Osteocyte (in vitro differentiated cells): ENCODE results near the gene SELENOM. TPM values are rescaled to one million over a fixed set of nuclear protein-coding genes. Genes with fewer than 3 reads are reported as not detected.

ENCODE experiments used
- DNase-seq: peaks from one replicate; pipeline ENCODE4 v3.0.0; 2021; ENCODE audit warnings: mixed read lengths; ENCODE audit not compliant: unreplicated experiment; ENCODE audit errors: extremely low spot score
- H3K27ac Mint-ChIP-seq: one replicate; pipeline ENCODE4 v1.8.0; 2021; ENCODE audit warnings: mild to moderate bottlenecking, mixed read lengths; ENCODE audit not compliant: unreplicated experiment
- H3K27me3 Mint-ChIP-seq: one replicate; pipeline ENCODE4 v1.8.0; 2021; ENCODE audit warnings: mixed read lengths; ENCODE audit not compliant: unreplicated experiment
- H3K36me3 Mint-ChIP-seq: one replicate; pipeline ENCODE4 v1.8.0; 2021; ENCODE audit warnings: mixed read lengths; ENCODE audit not compliant: unreplicated experiment
- H3K4me1 Mint-ChIP-seq: one replicate; pipeline ENCODE4 v1.8.0; 2021; ENCODE audit warnings: mixed read lengths; ENCODE audit not compliant: unreplicated experiment
- H3K4me3 Mint-ChIP-seq: one replicate; pipeline ENCODE4 v1.8.0; 2021; ENCODE audit warnings: mild to moderate bottlenecking, moderate library complexity, mixed read lengths; ENCODE audit not compliant: unreplicated experiment
- H3K9me3 Mint-ChIP-seq: one replicate; pipeline ENCODE4 v1.8.0; 2021; ENCODE audit warnings: mixed read lengths; ENCODE audit not compliant: unreplicated experiment
- CTCF ChIP-seq: fragments of 200-600 bp; sonication (generic); IDR thresholded peaks from 2 replicates; pipeline ENCODE4 v1.5.0; 2021; ENCODE audit warnings: antibody characterized with exemption, mild to moderate bottlenecking, moderate library complexity
- total RNA-seq: library from RNA; stranded (reverse); gene quantifications from 2 replicates; pipeline ENCODE4 v1.2.1, GENCODE V29; 2021

SELENOM gene
- total RNA-seq, 1 donor from 2014 or later = 186 TPM

DNA sequence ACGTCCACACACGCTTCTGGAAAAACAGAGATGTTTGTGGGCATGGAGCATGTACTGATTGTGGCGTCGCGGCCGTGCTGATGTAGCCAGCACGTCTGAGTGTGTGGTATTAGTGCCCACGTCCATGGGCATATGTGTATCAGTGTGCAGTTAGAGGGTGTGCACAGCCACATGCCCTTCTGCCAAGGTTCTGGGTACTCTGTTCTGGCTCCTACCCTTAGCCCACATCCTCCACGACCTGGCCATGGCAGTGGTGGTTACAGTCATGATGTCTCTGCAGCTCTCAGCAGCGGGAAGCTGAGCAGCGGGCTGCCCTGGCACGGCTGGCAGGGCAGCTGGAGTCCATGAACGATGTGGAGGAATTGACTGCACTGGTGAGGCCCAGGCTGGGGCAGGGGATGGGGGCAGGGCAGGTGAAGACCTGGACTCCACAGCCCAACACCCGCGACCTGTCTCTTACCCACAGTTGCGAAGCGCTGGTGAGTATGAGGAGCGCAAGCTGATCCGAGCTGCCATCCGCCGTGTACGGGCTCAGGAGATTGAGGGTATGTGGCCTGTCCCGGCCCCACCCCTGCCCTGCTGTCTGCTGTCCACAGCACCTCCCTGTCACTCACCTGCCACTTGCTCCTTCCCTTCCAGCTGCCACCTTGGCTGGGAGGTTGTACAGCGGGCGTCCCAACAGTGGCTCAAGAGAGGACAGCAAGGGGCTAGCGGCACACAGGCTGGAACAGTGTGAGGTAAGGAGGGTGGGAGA, 19.0 kb downstream of the SELENOM start:
- Mint-ChIP-seq H3K4me1 (peaks cover 14% of the 10 kb centered on the region), H3K36me3 (peaks cover 2% of the 10 kb centered on the region), H3K9me3 (no peaks in the 10 kb centered on the region), H3K27me3 (no peaks in the 10 kb centered on the region), H3K4me3 (no peak overlapping the region), H3K27ac (no peak overlapping the region)
- TF ChIP-seq CTCF = no peak
- no peak for DNase-seq

DNA sequence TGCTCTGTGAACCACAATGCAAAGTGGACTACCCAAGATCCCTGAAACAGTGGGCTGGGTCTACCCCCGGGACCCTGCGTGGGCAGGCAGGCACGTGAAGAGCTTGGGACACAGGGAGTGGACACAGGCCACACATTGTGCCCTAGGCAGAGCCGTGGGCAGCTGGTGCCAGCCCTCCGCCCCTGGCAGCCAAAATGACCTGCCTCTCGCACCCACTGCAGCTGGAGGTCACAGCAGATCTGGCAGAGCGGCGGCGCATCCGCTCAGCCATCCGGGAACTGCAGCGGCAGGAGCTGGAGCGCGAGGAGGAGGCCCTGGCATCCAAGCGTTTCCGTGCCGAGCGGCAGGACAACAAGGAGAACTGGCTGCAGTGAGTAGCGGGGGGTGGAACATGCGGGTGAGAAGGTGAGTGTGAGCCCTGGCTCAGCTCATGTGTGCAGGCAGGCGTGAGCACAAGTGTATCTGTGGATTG, 19.6 kb downstream of the SELENOM start:
- DNase-seq = no peak
- no peaks in the 10 kb centered on the region for H3K27me3 Mint-ChIP-seq

GRCh38 chr22:31086703-31087330, 20.6 kb downstream of the SELENOM start:
- no peak overlapping the region for H3K27ac Mint-ChIP-seq
- no peak overlapping the region for H3K4me3 Mint-ChIP-seq

More for the DNA sequence above, 19.6 kb downstream of the SELENOM start:
- Mint-ChIP-seq H3K9me3 (no peaks in the 10 kb centered on the region), H3K4me3 (no peak overlapping the region), H3K27ac (peak overlapping the region; percentile 4), H3K4me1 (peaks cover 21% of the 10 kb centered on the region), H3K36me3 (peaks cover 2% of the 10 kb centered on the region)
- TF ChIP-seq CTCF = no peak

GRCh38 chr22:31085928-31086327, 21.4 kb downstream of the SELENOM start:
- Mint-ChIP-seq H3K36me3 (no peaks in the 10 kb centered on the region), H3K27ac (peak overlapping the region; percentile 90), H3K4me3 (peak overlapping the region; percentile 78), H3K27me3 (no peaks in the 10 kb centered on the region), H3K9me3 (no peaks in the 10 kb centered on the region), H3K4me1 (peaks cover 35% of the 10 kb centered on the region)
- TF ChIP-seq CTCF = no peak
- no peak for DNase-seq

More at GRCh38 chr22:31086703-31087330, 20.6 kb downstream of the SELENOM start:
- no peaks in the 10 kb centered on the region for H3K9me3 Mint-ChIP-seq
- DNase-seq = no peak
- no peaks in the 10 kb centered on the region for H3K27me3 Mint-ChIP-seq
- peaks cover 30% of the 10 kb centered on the region for H3K4me1 Mint-ChIP-seq
- no peaks in the 10 kb centered on the region for H3K36me3 Mint-ChIP-seq
- TF ChIP-seq CTCF = no peak

DNA sequence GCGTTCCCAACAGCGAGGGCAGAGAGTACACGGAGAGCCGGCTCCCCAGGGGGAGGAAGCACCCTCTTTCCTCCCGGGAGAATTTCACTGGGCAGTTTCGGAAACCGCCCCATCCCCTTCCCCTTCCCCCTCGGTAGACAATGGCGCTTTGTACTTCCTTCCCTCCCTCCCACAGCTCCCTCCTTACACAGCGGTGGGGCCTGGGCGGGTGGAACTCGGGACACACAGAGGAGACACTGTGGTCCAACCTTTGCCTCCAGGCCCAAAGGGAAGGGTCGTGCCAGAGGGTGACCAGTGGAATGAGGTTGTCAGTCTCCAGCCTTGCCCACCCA, 21.9 kb downstream of the SELENOM start:
- TF ChIP-seq CTCF = no peak
- Mint-ChIP-seq H3K4me1 (peaks cover 38% of the 10 kb centered on the region), H3K36me3 (no peaks in the 10 kb centered on the region), H3K4me3 (peak overlapping the region; percentile 78), H3K27me3 (no peaks in the 10 kb centered on the region), H3K9me3 (no peaks in the 10 kb centered on the region), H3K27ac (peak overlapping the region; percentile 90)
- no peak for DNase-seq
